ENCODE results near the gene SKIL.

Gene SKIL

GRCh38 chr3:170410428-170411029 is 53.0 kb downstream of the SKIL start:
- peak; percentile 19 for DNase-seq

- DNase-seq = no peak
These were observed 55.8 kb downstream of the SKIL start for GRCh38 chr3:170413291-170413690.

- DNase-seq = peak; percentile 78
These were observed 56.7 kb downstream of the SKIL start for GRCh38 chr3:170414202-170414663.

GRCh38 chr3:170417090-170417489 is 59.6 kb downstream of the SKIL start:
- no peak for DNase-seq

GRCh38 chr3:170418422-170419398 is 61.2 kb downstream of the SKIL start, which contains the start of gene CLDN11:
Gene CLDN11, plus strand, starts transcription at chr3:170418868. Its CDS starts 199 bp downstream, at chr3:170419067.
- DNase-seq = peak; percentile 94

- DNase-seq = peak; percentile 28
These were observed 62.1 kb downstream of the SKIL start for GRCh38 chr3:170419557-170420087.

DNA sequence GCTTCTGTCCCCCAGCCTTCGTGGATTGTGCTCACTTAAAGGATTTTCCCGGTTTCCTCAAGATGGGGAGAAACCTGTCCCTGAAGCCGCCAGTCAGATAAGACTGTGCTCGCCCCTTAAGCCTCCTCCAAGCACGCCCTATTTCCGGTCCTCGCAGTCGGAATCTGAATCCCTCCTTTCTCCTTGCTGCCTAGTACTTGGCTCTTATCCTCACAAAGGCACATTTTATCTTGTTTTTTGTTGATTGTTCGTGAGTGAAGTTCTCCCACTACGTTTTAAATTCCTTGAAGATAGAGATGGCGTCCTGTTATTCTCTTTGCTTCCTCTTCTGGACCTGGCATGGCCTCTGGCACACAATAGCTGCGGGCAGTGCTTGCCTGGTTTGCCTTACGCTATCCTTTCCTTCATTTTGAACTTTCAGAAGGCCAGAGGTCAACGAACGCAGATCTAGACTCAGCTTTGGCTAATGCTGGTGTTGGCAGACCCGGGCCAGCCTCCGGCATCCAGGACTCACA is 62.8 kb downstream of the SKIL start:
- peak; percentile 66 for DNase-seq

GRCh38 chr3:170421111-170421641 is 63.7 kb downstream of the SKIL start:
- peak; percentile 51 for DNase-seq

- DNase-seq = no peak
These were observed 64.2 kb downstream of the SKIL start for GRCh38 chr3:170421758-170422157.

DNA sequence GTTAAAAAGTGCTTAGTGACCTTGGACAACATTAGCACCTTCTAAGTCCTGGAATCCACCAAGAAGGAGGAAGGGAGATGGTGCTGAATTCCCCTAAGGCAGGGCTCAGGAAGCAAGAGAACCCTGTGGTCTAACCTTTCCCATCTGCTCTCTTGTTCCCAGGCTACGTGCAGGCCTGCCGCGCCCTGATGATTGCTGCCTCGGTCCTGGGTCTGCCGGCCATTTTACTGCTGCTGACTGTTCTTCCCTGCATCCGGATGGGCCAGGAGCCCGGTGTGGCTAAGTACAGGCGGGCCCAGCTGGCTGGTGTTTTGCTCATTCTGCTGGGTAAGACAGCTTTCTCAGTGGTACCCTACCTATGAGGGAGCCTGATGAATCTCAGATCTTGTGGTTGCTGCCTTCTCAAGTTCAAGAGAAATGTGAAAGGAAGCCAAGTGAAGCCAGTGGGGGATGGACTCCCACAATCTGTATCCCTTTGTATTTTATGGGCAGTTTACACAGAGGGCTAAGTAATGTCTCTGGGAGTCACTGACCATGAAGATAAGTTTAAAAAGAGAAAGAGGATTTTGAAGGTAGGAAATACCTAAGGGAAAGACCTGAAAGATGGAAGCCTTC is 65.6 kb downstream of the SKIL start:
- no peak for DNase-seq

DNA sequence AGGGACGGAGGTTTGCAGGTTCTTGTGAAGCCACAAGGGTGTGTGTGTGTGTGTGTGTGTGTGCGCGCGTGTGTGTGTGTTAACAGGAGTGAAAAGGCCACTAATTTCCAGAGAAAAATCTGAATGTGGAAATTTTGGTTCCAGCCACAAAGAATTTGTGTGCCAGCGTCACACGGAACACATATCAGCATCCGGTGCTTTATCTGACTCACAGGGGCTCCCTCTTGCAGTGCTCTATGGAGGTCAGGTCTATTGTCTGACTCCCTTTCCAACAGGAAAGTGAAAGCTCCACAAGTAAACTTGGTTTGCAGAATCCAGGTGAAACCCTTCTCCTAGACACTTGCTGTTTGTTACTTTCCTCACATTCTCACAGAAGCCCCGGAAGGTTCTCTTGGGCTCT is 67.4 kb downstream of the SKIL start:
- DNase-seq = no peak

DNA sequence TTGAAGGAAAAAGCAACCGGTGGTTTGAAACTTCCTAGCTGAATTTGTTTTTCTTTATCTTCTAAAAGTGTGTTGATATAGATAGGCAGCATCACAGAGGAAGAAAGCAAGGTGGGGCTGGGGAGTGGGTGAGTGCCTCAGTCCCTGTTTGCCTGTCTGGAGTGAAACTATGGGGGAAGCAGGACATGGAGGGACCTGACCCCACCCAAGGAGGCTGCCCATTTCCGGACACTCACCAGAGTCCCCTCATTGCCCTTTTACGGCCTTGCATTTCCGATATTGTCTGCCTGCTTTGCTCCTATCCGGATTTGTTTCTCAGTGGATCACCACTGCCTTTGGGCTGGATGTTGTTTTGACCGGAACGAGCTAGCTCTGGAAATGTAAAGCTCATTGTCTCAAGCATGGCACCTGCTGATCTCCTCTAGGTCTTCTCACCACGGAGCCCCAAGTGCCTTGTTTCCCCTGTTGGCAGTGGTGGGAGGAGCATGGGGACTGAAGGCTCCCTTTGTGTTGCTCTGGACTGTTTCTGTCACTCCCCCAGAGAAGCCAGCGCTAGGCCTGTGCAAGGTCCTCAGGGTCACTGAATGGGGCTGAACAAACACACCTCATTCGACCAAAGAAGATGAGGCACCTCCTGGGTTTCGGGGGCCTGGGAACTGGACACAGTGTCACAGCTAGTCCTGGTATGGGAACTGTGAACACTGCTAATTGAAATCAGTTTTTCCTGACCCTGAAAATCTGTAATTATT is 68.2 kb downstream of the SKIL start:
- DNase-seq = peak; percentile 37

GRCh38 chr3:170426240-170426797 is 68.8 kb downstream of the SKIL start:
- DNase-seq = no peak

- no peak for DNase-seq
These were observed 70.6 kb downstream of the SKIL start for GRCh38 chr3:170428095-170428494.

DNA sequence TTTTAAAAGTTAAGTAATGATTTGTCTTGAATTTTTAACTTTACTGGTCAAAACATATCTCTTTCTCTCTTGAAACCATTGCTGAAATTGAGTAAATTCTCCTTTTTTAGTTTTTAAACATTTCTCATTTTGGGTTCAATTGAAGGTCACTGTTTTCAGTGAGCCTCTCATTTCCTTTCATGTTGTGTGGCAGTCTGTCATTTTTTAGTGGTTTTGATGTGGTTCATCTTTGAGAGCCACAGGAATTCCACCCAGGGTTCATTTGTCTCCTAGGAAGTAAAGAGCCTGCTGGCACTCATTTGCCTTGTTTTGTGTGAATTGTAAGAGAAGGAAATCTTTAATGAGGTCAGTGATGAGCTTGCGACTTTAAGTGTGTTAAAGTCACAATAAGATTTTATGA is 71.5 kb downstream of the SKIL start:
- no peak for DNase-seq

- DNase-seq = no peak
These were observed 73.5 kb downstream of the SKIL start for GRCh38 chr3:170431054-170431453.

DNA sequence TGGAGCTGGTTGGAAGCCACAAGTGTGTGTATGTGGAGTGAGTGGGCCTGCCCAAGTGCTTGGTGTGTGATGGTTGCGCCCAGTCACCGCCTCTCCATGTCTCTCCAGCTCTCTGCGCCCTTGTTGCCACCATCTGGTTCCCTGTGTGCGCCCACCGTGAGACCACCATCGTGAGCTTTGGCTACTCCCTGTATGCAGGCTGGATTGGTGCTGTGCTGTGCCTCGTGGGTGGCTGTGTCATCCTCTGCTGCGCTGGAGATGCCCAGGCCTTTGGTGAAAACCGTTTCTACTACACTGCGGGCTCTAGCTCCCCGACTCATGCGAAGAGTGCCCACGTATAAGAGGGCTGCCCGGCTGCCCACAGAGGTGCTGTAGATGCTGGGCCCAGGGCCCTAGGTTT is 74.9 kb downstream of the SKIL start:
- no peak for DNase-seq

DNA sequence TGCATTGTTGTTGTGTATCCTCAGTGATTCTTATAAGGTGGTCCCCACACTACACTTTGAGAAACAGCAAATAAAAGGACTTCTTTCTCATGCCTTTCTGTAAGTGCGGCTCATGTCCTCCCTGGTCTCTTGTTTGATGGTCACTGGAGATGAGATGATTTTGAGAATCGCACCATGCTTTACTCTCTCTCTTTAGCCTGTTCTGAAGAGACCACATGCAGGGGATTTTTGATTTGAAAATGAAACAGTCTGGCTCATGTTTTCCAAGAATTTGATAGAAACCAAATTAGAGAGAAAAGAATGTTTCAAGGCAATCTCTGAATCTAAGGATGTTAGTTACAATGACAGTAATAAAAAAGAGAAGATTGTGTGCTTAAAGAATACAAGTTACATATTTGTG is 79.2 kb downstream of the SKIL start:
- no peak for DNase-seq

DNA sequence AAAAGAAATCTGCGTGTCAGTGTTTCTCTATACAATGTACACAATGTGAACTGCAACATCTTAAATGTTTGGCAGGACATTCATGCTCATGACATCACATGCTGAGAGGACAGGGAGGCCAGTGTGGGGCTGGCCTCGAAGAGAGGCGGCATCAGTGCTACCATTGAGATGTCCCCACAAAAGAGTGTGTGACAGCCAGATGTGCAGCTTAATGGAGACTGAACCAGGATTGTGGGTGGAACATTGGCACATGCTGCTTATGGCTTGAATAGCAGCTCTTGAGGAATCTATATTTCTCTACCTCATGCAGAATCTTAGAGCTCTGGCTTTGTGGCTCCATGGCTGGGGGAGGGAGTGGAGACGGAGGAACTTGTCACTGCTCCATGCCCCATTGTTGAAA is 79.7 kb downstream of the SKIL start:
- no peak for DNase-seq

- no peak for DNase-seq
These were observed 80.3 kb downstream of the SKIL start for GRCh38 chr3:170437696-170438407.

GRCh38 chr3:170438836-170439235 is 81.3 kb downstream of the SKIL start:
- no peak for DNase-seq

Data from NCI-H510A treated with DMSO at 0.1 percent for 48 hours (cell line).